Panc1 (cell line): Measurements from ENCODE around the gene MAP2K7.
"Not testable (repeated sequence)": the region's sequence is repeated elsewhere in the genome, so short reads cannot be mapped to it uniquely, and the experiment has no call there.

Source experiments
- POLR2AphosphoS5 ChIP-seq: IDR thresholded peaks from 2 replicates; pipeline ENCODE4 v1.6.1; 2012; ENCODE audit warnings: mild to moderate bottlenecking, low read depth, low read length, moderate library complexity
- TCF7L2 ChIP-seq: IDR thresholded peaks from 2 replicates; pipeline ENCODE4 v1.6.1; 2011; ENCODE audit warnings: mild to moderate bottlenecking, low read depth, low read length, inconsistent platforms
- TF ChIP-seq, protein P1 (sequence below): fragments of 450-650 bp; IDR thresholded peaks from 2 replicates; pipeline ENCODE4 v1.5.1; 2017; ENCODE audit warnings: mild to moderate bottlenecking

GRCh38 chr19:7893362-7894101 lies 10.1 kb upstream of the MAP2K7 start:
- TF ChIP-seq, protein P1, sequence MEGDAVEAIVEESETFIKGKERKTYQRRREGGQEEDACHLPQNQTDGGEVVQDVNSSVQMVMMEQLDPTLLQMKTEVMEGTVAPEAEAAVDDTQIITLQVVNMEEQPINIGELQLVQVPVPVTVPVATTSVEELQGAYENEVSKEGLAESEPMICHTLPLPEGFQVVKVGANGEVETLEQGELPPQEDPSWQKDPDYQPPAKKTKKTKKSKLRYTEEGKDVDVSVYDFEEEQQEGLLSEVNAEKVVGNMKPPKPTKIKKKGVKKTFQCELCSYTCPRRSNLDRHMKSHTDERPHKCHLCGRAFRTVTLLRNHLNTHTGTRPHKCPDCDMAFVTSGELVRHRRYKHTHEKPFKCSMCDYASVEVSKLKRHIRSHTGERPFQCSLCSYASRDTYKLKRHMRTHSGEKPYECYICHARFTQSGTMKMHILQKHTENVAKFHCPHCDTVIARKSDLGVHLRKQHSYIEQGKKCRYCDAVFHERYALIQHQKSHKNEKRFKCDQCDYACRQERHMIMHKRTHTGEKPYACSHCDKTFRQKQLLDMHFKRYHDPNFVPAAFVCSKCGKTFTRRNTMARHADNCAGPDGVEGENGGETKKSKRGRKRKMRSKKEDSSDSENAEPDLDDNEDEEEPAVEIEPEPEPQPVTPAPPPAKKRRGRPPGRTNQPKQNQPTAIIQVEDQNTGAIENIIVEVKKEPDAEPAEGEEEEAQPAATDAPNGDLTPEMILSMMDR, result not testable (repeated sequence)
- not testable (repeated sequence) for TF ChIP-seq POLR2AphosphoS5, TCF7L2
